CD14-positive monocyte (primary cell): ENCODE measurements around the gene FLNA. TPM values are rescaled to one million over a fixed set of nuclear protein-coding genes. Genes with fewer than 3 reads are reported as not detected.

Experiments
- DNase-seq, 3 donors: peaks; one replicate each; pipeline ENCODE4 v3.0.0-alpha.2; 2011 to 2022
- H2AFZ ChIP-seq: 2 replicates; pipeline ENCODE4 v1.6.0; 2012; ENCODE audit warnings: mild to moderate bottlenecking, low read depth, low read length, inconsistent platforms; ENCODE audit not compliant: insufficient read depth, poor library complexity, severe bottlenecking
- H3K27ac ChIP-seq, 2 donors: 1 replicate in 1 of 2; 2 replicates in 1 of 2; pipeline ENCODE4 v1.5.1; 2012 to 2013; ENCODE audit warnings: low read length in 2 of 2, control low read depth in 1 of 2, inconsistent platforms in 1 of 2, low read depth in 1 of 2, mild to moderate bottlenecking in 1 of 2
- H3K27me3 ChIP-seq, 2 donors: one replicate each; pipeline versions ENCODE4 v1.6.0 to v1.6.1; 2011 to 2013; ENCODE audit warnings: low read length in 2 of 2; ENCODE audit not compliant: control insufficient read depth in 2 of 2, insufficient read depth in 2 of 2
- H3K36me3 ChIP-seq, 2 donors: replicated peaks in 1 of 2; 1 replicate in 1 of 2; 2 replicates in 1 of 2; pipeline versions ENCODE4 v1.5.1 to v1.6.1; 2012 to 2013; ENCODE audit warnings: low read length in 2 of 2, control low read depth in 1 of 2, inconsistent platforms in 1 of 2, mild to moderate bottlenecking in 1 of 2; ENCODE audit not compliant: insufficient read depth in 2 of 2, control insufficient read depth in 1 of 2
- H3K4me1 ChIP-seq, 2 donors: 1 replicate in 1 of 2; 2 replicates in 1 of 2; pipeline versions ENCODE4 v1.5.1 to v1.6.1; 2012 to 2013; ENCODE audit warnings: low read length in 2 of 2, control low read depth in 1 of 2, inconsistent platforms in 1 of 2, mild to moderate bottlenecking in 1 of 2, moderate library complexity in 1 of 2; ENCODE audit not compliant: insufficient read depth in 2 of 2, control insufficient read depth in 1 of 2
- H3K4me2 ChIP-seq: replicated peaks from 2 replicates; pipeline ENCODE3; 2012; ENCODE audit warnings: low read length, moderate library complexity, mild to moderate bottlenecking; ENCODE audit not compliant: poor library complexity, severe bottlenecking; ENCODE audit errors: extremely low read depth
- H3K4me3 ChIP-seq, 3 experiments: fragments of 200-600 bp in 1 of 3; sonication (generic) in 1 of 3; replicated peaks in 1 of 3; 1 replicate in 2 of 3; 2 replicates in 1 of 3; pipeline ENCODE4 v1.5.1; 2011 to 2013; ENCODE audit warnings: low read length in 3 of 3, mild to moderate bottlenecking in 3 of 3, control low read depth in 2 of 3, low read depth in 2 of 3, inconsistent platforms in 1 of 3, moderate library complexity in 1 of 3
- H3K79me2 ChIP-seq: 2 replicates; pipeline ENCODE4 v1.6.0; 2012; ENCODE audit warnings: mild to moderate bottlenecking, control low read depth, inconsistent platforms, low read length, moderate library complexity; ENCODE audit not compliant: insufficient read depth
- H3K9ac ChIP-seq: 2 replicates; pipeline ENCODE4 v1.6.0; 2017; ENCODE audit warnings: low read length, mild to moderate bottlenecking; ENCODE audit not compliant: insufficient read depth, poor library complexity, severe bottlenecking
- H3K9me3 ChIP-seq, 2 donors: replicated peaks in 1 of 2; 1 replicate in 1 of 2; 2 replicates in 1 of 2; pipeline versions ENCODE4 v1.5.1 to v1.6.1; 2012 to 2013; ENCODE audit warnings: low read length in 2 of 2, control low read depth in 1 of 2; ENCODE audit not compliant: control insufficient read depth in 1 of 2, insufficient read depth in 1 of 2
- H4K20me1 ChIP-seq: 2 replicates; pipeline ENCODE4 v1.6.0; 2012; ENCODE audit warnings: mild to moderate bottlenecking, low read length, control low read depth, moderate library complexity; ENCODE audit not compliant: insufficient read depth
- H3K27ac Mint-ChIP-seq, 7 donors: one replicate each; pipeline ENCODE4 v1.8.0; 2020; ENCODE audit warnings: mild to moderate bottlenecking in 7 of 7, mixed read lengths in 7 of 7, moderate library complexity in 6 of 7, inconsistent platforms in 2 of 7
- H3K27me3 Mint-ChIP-seq, 3 donors: one replicate each; pipeline ENCODE4 v1.8.0; 2021 to 2022; ENCODE audit warnings: low read depth in 3 of 3, mild to moderate bottlenecking in 3 of 3, mixed read lengths in 3 of 3, moderate library complexity in 3 of 3, inconsistent platforms in 1 of 3
- H3K36me3 Mint-ChIP-seq, 2 donors: one replicate each; pipeline ENCODE4 v1.8.0; 2020; ENCODE audit warnings: mixed read lengths in 2 of 2, inconsistent platforms in 1 of 2, mild to moderate bottlenecking in 1 of 2
- H3K4me1 Mint-ChIP-seq: one replicate; pipeline ENCODE4 v1.8.0; 2020; ENCODE audit warnings: mild to moderate bottlenecking, mixed read lengths
- H3K4me3 Mint-ChIP-seq, 2 donors: one replicate each; pipeline ENCODE4 v1.8.0; 2020; ENCODE audit warnings: mild to moderate bottlenecking in 2 of 2, mixed read lengths in 2 of 2, moderate library complexity in 1 of 2
- H3K9me3 Mint-ChIP-seq, 7 donors: one replicate each; pipeline ENCODE4 v1.8.0; 2020 to 2022; ENCODE audit warnings: mixed read lengths in 7 of 7, mild to moderate bottlenecking in 6 of 7, moderate library complexity in 6 of 7, inconsistent platforms in 2 of 7
- CTCF ChIP-seq: fragments of 200-600 bp; IDR thresholded peaks from one replicate; pipeline ENCODE4 v1.8.0; 2022; ENCODE audit warnings: antibody characterized with exemption, mild to moderate bottlenecking
- WGBS: methylation state at CpG from one replicate; pipeline ENCODE4 v1.1.5; 2013; ENCODE audit warnings: missing lambda C conversion rate; ENCODE audit not compliant: insufficient coverage; 5-methylcytosine and 5-hydroxymethylcytosine counted together
- intact Hi-C, 2 donors: fragments of 100-400 bp; cut with micrococcal nuclease; formaldehyde crosslinking; loops; one replicate each; pipeline versions ENCODE4 v1.15.0 to v1.15.1; 2023
- polyA plus RNA-seq, 3 donors: library from polyadenylated mRNA; depleted of rRNA in 1 of 3; unstranded in 2 of 3; stranded (reverse) in 1 of 3; fragments of 300-500 nt in 2 of 3; fragments of >200 nt in 1 of 3; fragmentation: Illumina TruSeq in 2 of 3; gene quantifications; 1 replicate in 2 of 3; 2 replicates in 1 of 3; pipeline ENCODE4 v1.2.3, GENCODE V29; 2012 to 2021

FLNA gene
- polyA plus RNA-seq, 3 donors, result 111 to 874 (median 219) TPM

GRCh38 chrX:154375156-154375504 lies 696 bp upstream of the FLNA start:
- no peak overlapping the region for H3K4me3 ChIP-seq
- no peaks in the 10 kb centered on the region for H3K36me3 ChIP-seq
- no peak overlapping the region for H3K27ac Mint-ChIP-seq
- H3K4me1 ChIP-seq, result peaks cover 51 to 52% of the 10 kb centered on the region in 2 donors
- no peak overlapping the region for H3K4me2 ChIP-seq
- H3K27ac ChIP-seq, result no peak overlapping the region
- peaks cover 39% of the 10 kb centered on the region for H3K79me2 ChIP-seq
- H3K9ac ChIP-seq, result no peak overlapping the region
- H4K20me1 ChIP-seq, result peaks cover 13% of the 10 kb centered on the region
- H3K4me3 Mint-ChIP-seq, result peak overlapping the region in 1 of 2 donors; percentile 48
- WGBS, result 100% methylated on average over 1 of the region's 10 CpGs
- peaks cover 1 to 2% of the 10 kb centered on the region in 2 donors for H3K36me3 Mint-ChIP-seq
- DNase-seq, result no peak
- peaks cover 3 to 14% (median 8%) of the 10 kb centered on the region in 3 donors for H3K27me3 Mint-ChIP-seq
- intact Hi-C loops, result no loop called here
- TF ChIP-seq CTCF, result no peak
- H3K4me1 Mint-ChIP-seq, result peaks cover 26% of the 10 kb centered on the region
- H3K9me3 ChIP-seq, result no peaks in the 10 kb centered on the region
- peaks cover 0 to 34% (median 8%) of the 10 kb centered on the region in 7 donors for H3K9me3 Mint-ChIP-seq
- H2AFZ ChIP-seq, result no peak overlapping the region
- no peaks in the 10 kb centered on the region for H3K27me3 ChIP-seq

- Histone ChIP-seq H2AFZ (no peak overlapping the region), H4K20me1 (peaks cover 17% of the 10 kb centered on the region), H3K9ac (no peak overlapping the region), H3K4me3 (peak overlapping the region in 1 of 3 experiments; percentile 88), H3K36me3 (no peaks in the 10 kb centered on the region), H3K4me1 (peaks cover 45 to 53% of the 10 kb centered on the region in 2 donors), H3K79me2 (peaks cover 38% of the 10 kb centered on the region), H3K9me3 (no peaks in the 10 kb centered on the region), H3K27me3 (no peaks in the 10 kb centered on the region), H3K27ac (no peak overlapping the region), H3K4me2 (peak overlapping the region; percentile 80)
- Mint-ChIP-seq H3K27ac (peak overlapping the region in 5 of 7 donors; percentile 20 to 83 (median 68)), H3K4me3 (peak overlapping the region; percentile 60 to 61), H3K9me3 (peaks cover 0 to 31% (median 8%) of the 10 kb centered on the region in 7 donors), H3K27me3 (peaks cover 3 to 14% (median 8%) of the 10 kb centered on the region in 3 donors), H3K36me3 (peaks cover 3 to 6% of the 10 kb centered on the region in 2 donors), H3K4me1 (peaks cover 24% of the 10 kb centered on the region)
- peak; percentile 43 to 62 (median 56) for DNase-seq
- intact Hi-C loops, result loop anchor here (2.0 to 5.0 kb wide), 2 partner anchors 159 to 161 kb away; no protein-coding TSS in a partner anchor
- TF ChIP-seq CTCF, result peak; percentile 50
- 34% methylated on average over 8 of the region's 23 CpGs for WGBS
Measured at GRCh38 chrX:154373340-154374306, 811 bp downstream of the FLNA start.
